NCI-H2227 (cell line): Measurements from ENCODE around the gene SEMA4A.
"Not testable (repeated sequence)": the region's sequence is repeated elsewhere in the genome, so short reads cannot be mapped to it uniquely, and the experiment has no call there.

ENCODE experiments used
- DNase-seq: peaks from one replicate; lab custom pipeline; 2025; ENCODE audit not compliant: unreplicated experiment; lab: John Stamatoyannopoulos, UW

SEMA4A gene

GRCh38 chr1:156155756-156156510 is 2.5 kb downstream of the SEMA4A start:
- DNase-seq, result no peak

GRCh38 chr1:156157506-156157905 is 4.1 kb downstream of the SEMA4A start:
- DNase-seq, result no peak

GRCh38 chr1:156157966-156158365 is 4.6 kb downstream of the SEMA4A start:
- no peak for DNase-seq

- no peak for DNase-seq
These were observed 6.8 kb downstream of the SEMA4A start for GRCh38 chr1:156160000-156160742.

GRCh38 chr1:156160743-156161171 is 7.4 kb downstream of the SEMA4A start:
- DNase-seq, result peak; percentile 86

- DNase-seq, result no peak
These were observed 9.1 kb downstream of the SEMA4A start for GRCh38 chr1:156162430-156163037.

GRCh38 chr1:156163712-156164111 is 10.3 kb downstream of the SEMA4A start:
- no peak for DNase-seq

GRCh38 chr1:156164125-156164831 is 10.9 kb downstream of the SEMA4A start:
- DNase-seq, result no peak

- no peak for DNase-seq
These were observed 11.7 kb downstream of the SEMA4A start for GRCh38 chr1:156165083-156165482.

- DNase-seq, result no peak
These were observed 14.2 kb downstream of the SEMA4A start for GRCh38 chr1:156167536-156167935.

- DNase-seq, result no peak
These were observed 19.5 kb downstream of the SEMA4A start for GRCh38 chr1:156172696-156173470.

- no peak for DNase-seq
These were observed 23.3 kb downstream of the SEMA4A start for GRCh38 chr1:156176610-156177210.

- no peak for DNase-seq
These were observed 24.7 kb downstream of the SEMA4A start for GRCh38 chr1:156177919-156178654.

GRCh38 chr1:156180471-156180870 is 27.1 kb downstream of the SEMA4A start:
- no peak for DNase-seq

- not testable (repeated sequence) for DNase-seq
These were observed 28.1 kb downstream of the SEMA4A start for GRCh38 chr1:156181391-156181924.

GRCh38 chr1:156182010-156182779 is 28.8 kb downstream of the SEMA4A start:
- DNase-seq, result not testable (repeated sequence)

GRCh38 chr1:156186347-156187177 is 33.2 kb downstream of the SEMA4A start:
- DNase-seq, result not testable (repeated sequence)
